ENCODE measurements around the gene GSTM2. TPM values are rescaled to one million over a fixed set of nuclear protein-coding genes. Genes with fewer than 3 reads are reported as not detected.

The GSTM2 gene
- total RNA-seq, 1 donor from 2014 or later = 32.3 TPM

- H3K27ac Mint-ChIP-seq = no peak overlapping the region
- no peaks in the 10 kb centered on the region for H3K36me3 Mint-ChIP-seq (ENCODE audit: low read depth)
- DNase-seq (ENCODE audit: low spot score) = peak; percentile 81
- intact Hi-C loops (cut with micrococcal nuclease) = loop anchor here (1.0 to 2.0 kb wide), 2 partner anchors 43 to 130 kb away; partner anchors contain the start of gene GSTM1
- peaks cover 22% of the 10 kb centered on the region for H3K4me1 Mint-ChIP-seq (ENCODE audit: low read depth)
- no peaks in the 10 kb centered on the region for H3K9me3 Mint-ChIP-seq
- peaks cover 4% of the 10 kb centered on the region for H3K27me3 Mint-ChIP-seq (ENCODE audit: low read depth)
- no peak overlapping the region for H3K4me3 Mint-ChIP-seq (ENCODE audit: low read depth)
Measured at GRCh38 chr1:109643385-109644230, 24.2 kb upstream of the GSTM2 start.

GRCh38 chr1:109644670-109645069, 23.2 kb upstream of the GSTM2 start:
- Mint-ChIP-seq H3K4me3 (ENCODE audit: low read depth) (no peak overlapping the region), H3K4me1 (ENCODE audit: low read depth) (peaks cover 22% of the 10 kb centered on the region), H3K27ac (no peak overlapping the region), H3K9me3 (no peaks in the 10 kb centered on the region), H3K36me3 (ENCODE audit: low read depth) (no peaks in the 10 kb centered on the region), H3K27me3 (ENCODE audit: low read depth) (peaks cover 4% of the 10 kb centered on the region)
- intact Hi-C loops (cut with micrococcal nuclease) = no loop called here
- DNase-seq (ENCODE audit: low spot score) = no peak

- no peaks in the 10 kb centered on the region for H3K9me3 Mint-ChIP-seq
- peaks cover 28% of the 10 kb centered on the region for H3K27me3 Mint-ChIP-seq (ENCODE audit: low read depth)
- H3K27ac Mint-ChIP-seq = no peak overlapping the region
- H3K4me1 Mint-ChIP-seq (ENCODE audit: low read depth) = no peaks in the 10 kb centered on the region
- no peak overlapping the region for H3K4me3 Mint-ChIP-seq (ENCODE audit: low read depth)
- H3K36me3 Mint-ChIP-seq (ENCODE audit: low read depth) = no peaks in the 10 kb centered on the region
- intact Hi-C loops (cut with micrococcal nuclease) = no loop called here
- no peak for DNase-seq (ENCODE audit: low spot score)
Measured at GRCh38 chr1:109649491-109649914, 18.4 kb upstream of the GSTM2 start.

GRCh38 chr1:109650609-109651008, 17.2 kb upstream of the GSTM2 start:
- Mint-ChIP-seq H3K4me3 (ENCODE audit: low read depth) (no peak overlapping the region), H3K27me3 (ENCODE audit: low read depth) (peaks cover 30% of the 10 kb centered on the region), H3K9me3 (no peaks in the 10 kb centered on the region), H3K4me1 (ENCODE audit: low read depth) (peaks cover 5% of the 10 kb centered on the region), H3K27ac (no peak overlapping the region), H3K36me3 (ENCODE audit: low read depth) (no peaks in the 10 kb centered on the region)
- intact Hi-C loops (cut with micrococcal nuclease) = no loop called here
- no peak for DNase-seq (ENCODE audit: low spot score)

GRCh38 chr1:109652402-109652801, 15.5 kb upstream of the GSTM2 start:
- Mint-ChIP-seq H3K27ac (no peak overlapping the region), H3K36me3 (ENCODE audit: low read depth) (no peaks in the 10 kb centered on the region), H3K27me3 (ENCODE audit: low read depth) (peaks cover 28% of the 10 kb centered on the region), H3K4me3 (ENCODE audit: low read depth) (no peak overlapping the region), H3K4me1 (ENCODE audit: low read depth) (peaks cover 10% of the 10 kb centered on the region), H3K9me3 (no peaks in the 10 kb centered on the region)
- intact Hi-C loops (cut with micrococcal nuclease) = no loop called here
- DNase-seq (ENCODE audit: low spot score) = no peak

- no peak overlapping the region for H3K27ac Mint-ChIP-seq
- DNase-seq (ENCODE audit: low spot score) = no peak
- peak overlapping the region; percentile 30 for H3K4me3 Mint-ChIP-seq (ENCODE audit: low read depth)
- intact Hi-C loops (cut with micrococcal nuclease) = no loop called here
- H3K27me3 Mint-ChIP-seq (ENCODE audit: low read depth) = peaks cover 26% of the 10 kb centered on the region
- H3K4me1 Mint-ChIP-seq (ENCODE audit: low read depth) = peaks cover 10% of the 10 kb centered on the region
- H3K9me3 Mint-ChIP-seq = no peaks in the 10 kb centered on the region
- H3K36me3 Mint-ChIP-seq (ENCODE audit: low read depth) = no peaks in the 10 kb centered on the region
Measured at GRCh38 chr1:109653306-109653705, 14.6 kb upstream of the GSTM2 start.

GRCh38 chr1:109654519-109654918, 13.3 kb upstream of the GSTM2 start:
- Mint-ChIP-seq H3K9me3 (no peaks in the 10 kb centered on the region), H3K27ac (no peak overlapping the region), H3K4me1 (ENCODE audit: low read depth) (peaks cover 10% of the 10 kb centered on the region), H3K27me3 (ENCODE audit: low read depth) (peaks cover 26% of the 10 kb centered on the region), H3K4me3 (ENCODE audit: low read depth) (no peak overlapping the region), H3K36me3 (ENCODE audit: low read depth) (no peaks in the 10 kb centered on the region)
- DNase-seq (ENCODE audit: low spot score) = no peak
- intact Hi-C loops (cut with micrococcal nuclease) = loop anchor here (2.0 kb wide), 1 partner anchor 14 kb away; no protein-coding TSS in a partner anchor

GRCh38 chr1:109655615-109656519, 12.0 kb upstream of the GSTM2 start, which contains the start of gene GSTM4:
GSTM4 (plus strand) TSS chr1:109656099; CDS start chr1:109656390, 291 bp downstream.
- no peaks in the 10 kb centered on the region for H3K36me3 Mint-ChIP-seq (ENCODE audit: low read depth)

GRCh38 chr1:109657395-109657794, 10.5 kb upstream of the GSTM2 start:
- Mint-ChIP-seq H3K4me3 (ENCODE audit: low read depth) (peak overlapping the region; percentile 53), H3K27ac (no peak overlapping the region), H3K36me3 (ENCODE audit: low read depth) (no peaks in the 10 kb centered on the region), H3K27me3 (ENCODE audit: low read depth) (peaks cover 12% of the 10 kb centered on the region), H3K9me3 (no peaks in the 10 kb centered on the region), H3K4me1 (ENCODE audit: low read depth) (peaks cover 10% of the 10 kb centered on the region)
- intact Hi-C loops (cut with micrococcal nuclease) = no loop called here
- DNase-seq (ENCODE audit: low spot score) = peak; percentile 5

More at GRCh38 chr1:109655615-109656519, 12.0 kb upstream of the GSTM2 start, which contains the start of gene GSTM4:
- H3K27me3 Mint-ChIP-seq (ENCODE audit: low read depth) = peaks cover 21% of the 10 kb centered on the region
- peak; percentile 62 for DNase-seq (ENCODE audit: low spot score)
- H3K4me1 Mint-ChIP-seq (ENCODE audit: low read depth) = peaks cover 10% of the 10 kb centered on the region
- intact Hi-C loops (cut with micrococcal nuclease) = loop anchor here (2.0 kb wide), 1 partner anchor 15 kb away; no protein-coding TSS in a partner anchor
- H3K4me3 Mint-ChIP-seq (ENCODE audit: low read depth) = peak within 1 kb of the TSS; percentile 92
- peak within 1 kb of the TSS; percentile 86 for H3K27ac Mint-ChIP-seq
- no peaks in the 10 kb centered on the region for H3K9me3 Mint-ChIP-seq

- Mint-ChIP-seq H3K4me1 (ENCODE audit: low read depth) (peaks cover 10% of the 10 kb centered on the region), H3K36me3 (ENCODE audit: low read depth) (no peaks in the 10 kb centered on the region), H3K4me3 (ENCODE audit: low read depth) (no peak overlapping the region), H3K27me3 (ENCODE audit: low read depth) (peaks cover 10% of the 10 kb centered on the region), H3K9me3 (no peaks in the 10 kb centered on the region), H3K27ac (no peak overlapping the region)
- DNase-seq (ENCODE audit: low spot score) = no peak
- intact Hi-C loops (cut with micrococcal nuclease) = no loop called here
Measured at GRCh38 chr1:109657970-109658369, 9.9 kb upstream of the GSTM2 start.

- H3K27me3 Mint-ChIP-seq (ENCODE audit: low read depth) = peaks cover 4% of the 10 kb centered on the region
- H3K27ac Mint-ChIP-seq = no peak overlapping the region
- intact Hi-C loops (cut with micrococcal nuclease) = no loop called here
- H3K36me3 Mint-ChIP-seq (ENCODE audit: low read depth) = no peaks in the 10 kb centered on the region
- peak overlapping the region; percentile 6 for H3K4me3 Mint-ChIP-seq (ENCODE audit: low read depth)
- no peaks in the 10 kb centered on the region for H3K9me3 Mint-ChIP-seq
- peak; percentile 5 for DNase-seq (ENCODE audit: low spot score)
- peaks cover 10% of the 10 kb centered on the region for H3K4me1 Mint-ChIP-seq (ENCODE audit: low read depth)
Measured at GRCh38 chr1:109658533-109659042, 9.3 kb upstream of the GSTM2 start.

- H3K4me1 Mint-ChIP-seq (ENCODE audit: low read depth) = peaks cover 10% of the 10 kb centered on the region
- no peaks in the 10 kb centered on the region for H3K36me3 Mint-ChIP-seq (ENCODE audit: low read depth)
- H3K4me3 Mint-ChIP-seq (ENCODE audit: low read depth) = no peak overlapping the region
- no peak for DNase-seq (ENCODE audit: low spot score)
- no peak overlapping the region for H3K27ac Mint-ChIP-seq
- H3K27me3 Mint-ChIP-seq (ENCODE audit: low read depth) = peaks cover 2% of the 10 kb centered on the region
- intact Hi-C loops (cut with micrococcal nuclease) = no loop called here
- no peaks in the 10 kb centered on the region for H3K9me3 Mint-ChIP-seq
Measured at GRCh38 chr1:109659145-109659544, 8.7 kb upstream of the GSTM2 start.
